HL-60 (cell line): ENCODE results near the gene MDP1.

Experiments
- GABPA ChIP-seq: IDR thresholded peaks from 2 replicates; pipeline ENCODE4 v1.6.1; 2012; ENCODE audit warnings: low read depth
- POLR2AphosphoS5 ChIP-seq: IDR thresholded peaks from 2 replicates; pipeline ENCODE4 v1.6.1; 2012; ENCODE audit warnings: low read depth
- TF ChIP-seq, protein P1 (sequence below): IDR thresholded peaks from one replicate; pipeline ENCODE4 v1.5.1; 2011; ENCODE audit warnings: low read length, control low read depth, inconsistent platforms; ENCODE audit not compliant: insufficient read depth

DNA sequence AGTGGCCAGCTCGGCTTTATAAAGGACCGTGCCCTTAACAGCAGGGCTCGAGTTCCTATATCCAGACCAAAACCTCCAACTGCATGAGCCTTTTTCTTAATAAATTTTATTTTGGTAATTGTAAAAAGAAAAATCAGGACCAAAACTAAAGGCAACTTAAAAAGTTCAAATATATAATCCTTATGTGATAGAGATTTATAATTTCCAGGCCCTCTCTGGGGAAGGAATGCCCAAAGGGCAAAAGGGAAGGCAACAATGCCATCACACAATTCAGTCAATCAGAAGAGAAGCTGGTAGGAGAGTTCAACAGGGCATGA lies 26.8 kb downstream of the MDP1 start:
- TF ChIP-seq POLR2AphosphoS5 (no peak), GABPA (no peak)
- TF ChIP-seq, protein P1, sequence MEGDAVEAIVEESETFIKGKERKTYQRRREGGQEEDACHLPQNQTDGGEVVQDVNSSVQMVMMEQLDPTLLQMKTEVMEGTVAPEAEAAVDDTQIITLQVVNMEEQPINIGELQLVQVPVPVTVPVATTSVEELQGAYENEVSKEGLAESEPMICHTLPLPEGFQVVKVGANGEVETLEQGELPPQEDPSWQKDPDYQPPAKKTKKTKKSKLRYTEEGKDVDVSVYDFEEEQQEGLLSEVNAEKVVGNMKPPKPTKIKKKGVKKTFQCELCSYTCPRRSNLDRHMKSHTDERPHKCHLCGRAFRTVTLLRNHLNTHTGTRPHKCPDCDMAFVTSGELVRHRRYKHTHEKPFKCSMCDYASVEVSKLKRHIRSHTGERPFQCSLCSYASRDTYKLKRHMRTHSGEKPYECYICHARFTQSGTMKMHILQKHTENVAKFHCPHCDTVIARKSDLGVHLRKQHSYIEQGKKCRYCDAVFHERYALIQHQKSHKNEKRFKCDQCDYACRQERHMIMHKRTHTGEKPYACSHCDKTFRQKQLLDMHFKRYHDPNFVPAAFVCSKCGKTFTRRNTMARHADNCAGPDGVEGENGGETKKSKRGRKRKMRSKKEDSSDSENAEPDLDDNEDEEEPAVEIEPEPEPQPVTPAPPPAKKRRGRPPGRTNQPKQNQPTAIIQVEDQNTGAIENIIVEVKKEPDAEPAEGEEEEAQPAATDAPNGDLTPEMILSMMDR: no peak
